ENCODE results near the gene CRKL.
A peak's percentile ranks its signal among the peaks of the same experiment; 100 is the strongest.

The CRKL gene

GRCh38 chr22:20965104-20965887, 48.1 kb downstream of the CRKL start:
- TF ChIP-seq, protein P1, sequence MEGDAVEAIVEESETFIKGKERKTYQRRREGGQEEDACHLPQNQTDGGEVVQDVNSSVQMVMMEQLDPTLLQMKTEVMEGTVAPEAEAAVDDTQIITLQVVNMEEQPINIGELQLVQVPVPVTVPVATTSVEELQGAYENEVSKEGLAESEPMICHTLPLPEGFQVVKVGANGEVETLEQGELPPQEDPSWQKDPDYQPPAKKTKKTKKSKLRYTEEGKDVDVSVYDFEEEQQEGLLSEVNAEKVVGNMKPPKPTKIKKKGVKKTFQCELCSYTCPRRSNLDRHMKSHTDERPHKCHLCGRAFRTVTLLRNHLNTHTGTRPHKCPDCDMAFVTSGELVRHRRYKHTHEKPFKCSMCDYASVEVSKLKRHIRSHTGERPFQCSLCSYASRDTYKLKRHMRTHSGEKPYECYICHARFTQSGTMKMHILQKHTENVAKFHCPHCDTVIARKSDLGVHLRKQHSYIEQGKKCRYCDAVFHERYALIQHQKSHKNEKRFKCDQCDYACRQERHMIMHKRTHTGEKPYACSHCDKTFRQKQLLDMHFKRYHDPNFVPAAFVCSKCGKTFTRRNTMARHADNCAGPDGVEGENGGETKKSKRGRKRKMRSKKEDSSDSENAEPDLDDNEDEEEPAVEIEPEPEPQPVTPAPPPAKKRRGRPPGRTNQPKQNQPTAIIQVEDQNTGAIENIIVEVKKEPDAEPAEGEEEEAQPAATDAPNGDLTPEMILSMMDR (IDR thresholded peaks at IDR 0.05; ENCODE audit: low read depth, low read length, poor library complexity, severe bottlenecking) = no peak
- no peak; the same call in 1 of the 2 replicates for TF ChIP-seq EZH2phosphoT487 (IDR thresholded peaks at IDR 0.05; ENCODE audit: borderline replicate concordance, low read length)
- H3K27ac ChIP-seq (ENCODE audit: low read depth, low read length) = no peak overlapping the region
- no peaks in the 10 kb centered on the region for H3K79me2 ChIP-seq (ENCODE audit: control insufficient read depth, low read length)
- H3K4me2 ChIP-seq (ENCODE audit: low read length) = 0 out of 2 replicates have a peak overlapping the region, but pooled peaks have one; percentile 14
- no peak overlapping the region for H3K4me3 ChIP-seq (ENCODE audit: low read length)
- H3K9me3 ChIP-seq (ENCODE audit: control insufficient read depth, insufficient read depth, low read length) = no peaks in the 10 kb centered on the region
- peaks cover 22% of the 10 kb centered on the region for H3K27me3 ChIP-seq (ENCODE audit: control insufficient read depth, low read length)
- no peaks in the 10 kb centered on the region for H3K9me2 ChIP-seq (replicated peaks; ENCODE audit: control insufficient read depth, low read length)
- no peaks in the 10 kb centered on the region for H3K4me1 ChIP-seq (ENCODE audit: control insufficient read depth, low read length)
- no peaks in the 10 kb centered on the region for H3F3A ChIP-seq (ENCODE audit: control insufficient read depth, insufficient read depth)
- H4K20me1 ChIP-seq (ENCODE audit: control insufficient read depth, insufficient read depth, low read depth, low read length) = peaks cover 1% of the 10 kb centered on the region; the same call in 1 of the 2 replicates
- no peaks in the 10 kb centered on the region for H3K36me3 ChIP-seq (ENCODE audit: control insufficient read depth, low read length)

GRCh38 chr22:20965888-20966855, 49.0 kb downstream of the CRKL start:
- Histone ChIP-seq H3K4me2 (ENCODE audit: low read length) (no peak overlapping the region), H3K27me3 (ENCODE audit: control insufficient read depth, low read length) (peaks cover 22% of the 10 kb centered on the region)
- TF ChIP-seq, protein P1 (IDR thresholded peaks at IDR 0.05; ENCODE audit: low read depth, low read length, poor library complexity, severe bottlenecking) = no peak
- TF ChIP-seq EZH2phosphoT487 (IDR thresholded peaks at IDR 0.05; ENCODE audit: borderline replicate concordance, low read length) = no peak

GRCh38 chr22:20966883-20967696, 49.9 kb downstream of the CRKL start, which contains the start of gene AIFM3:
TSS of gene AIFM3 (plus strand) at chr22:20967255. CDS start at chr22:20967945, 690 bp downstream.
- TF ChIP-seq EZH2phosphoT487 (IDR thresholded peaks at IDR 0.05; ENCODE audit: borderline replicate concordance, low read length) = no peak
- TF ChIP-seq, protein P1 (IDR thresholded peaks at IDR 0.05; ENCODE audit: low read depth, low read length, poor library complexity, severe bottlenecking) = no peak
- Histone ChIP-seq H4K20me1 (ENCODE audit: control insufficient read depth, insufficient read depth, low read depth, low read length) (no peaks in the 10 kb centered on the region), H3K4me1 (ENCODE audit: control insufficient read depth, low read length) (peaks cover 3% of the 10 kb centered on the region; the same call in 1 of the 2 replicates), H3K27ac (ENCODE audit: low read depth, low read length) (no peak within 1 kb of the TSS), H3K36me3 (ENCODE audit: control insufficient read depth, low read length) (no peaks in the 10 kb centered on the region), H3K27me3 (ENCODE audit: control insufficient read depth, low read length) (peaks cover 22% of the 10 kb centered on the region), H3F3A (ENCODE audit: control insufficient read depth, insufficient read depth) (no peaks in the 10 kb centered on the region), H3K4me3 (ENCODE audit: low read length) (no peak within 1 kb of the TSS), H3K9me3 (ENCODE audit: control insufficient read depth, insufficient read depth, low read length) (no peaks in the 10 kb centered on the region), H3K9me2 (replicated peaks; ENCODE audit: control insufficient read depth, low read length) (no peaks in the 10 kb centered on the region), H3K79me2 (ENCODE audit: control insufficient read depth, low read length) (no peaks in the 10 kb centered on the region), H3K4me2 (ENCODE audit: low read length) (no peak within 1 kb of the TSS)

More at GRCh38 chr22:20965888-20966855, 49.0 kb downstream of the CRKL start:
- Histone ChIP-seq H3F3A (ENCODE audit: control insufficient read depth, insufficient read depth) (no peaks in the 10 kb centered on the region), H3K4me1 (ENCODE audit: control insufficient read depth, low read length) (no peaks in the 10 kb centered on the region), H3K79me2 (ENCODE audit: control insufficient read depth, low read length) (no peaks in the 10 kb centered on the region), H3K27ac (ENCODE audit: low read depth, low read length) (no peak overlapping the region), H3K9me3 (ENCODE audit: control insufficient read depth, insufficient read depth, low read length) (no peaks in the 10 kb centered on the region), H3K36me3 (ENCODE audit: control insufficient read depth, low read length) (no peaks in the 10 kb centered on the region), H3K4me3 (ENCODE audit: low read length) (no peak overlapping the region), H4K20me1 (ENCODE audit: control insufficient read depth, insufficient read depth, low read depth, low read length) (no peaks in the 10 kb centered on the region), H3K9me2 (replicated peaks; ENCODE audit: control insufficient read depth, low read length) (no peaks in the 10 kb centered on the region)
